GM23338 (cell line): ENCODE results near the gene RIC8A. TPM values are rescaled to one million over a fixed set of nuclear protein-coding genes. Genes with fewer than 3 reads are reported as not detected.

Source experiments
- ATAC-seq: fragments of 200-7000 bp; cut with Tn5 transposase; 3 replicates; pipeline ENCODE4 v1.9.1; 2020
- DNase-seq: peaks from one replicate; pipeline ENCODE4 v3.0.0-alpha.2; 2015; ENCODE audit warnings: low spot score
- H2AFZ ChIP-seq: fragments of 200-600 bp; sonication (generic); 2 replicates; pipeline ENCODE4 v1.8.0; 2016; ENCODE audit warnings: antibody characterized with exemption, mild to moderate bottlenecking, moderate library complexity
- H3F3A ChIP-seq: fragments of 200-600 bp; sonication (generic); replicated peaks from 2 replicates; pipeline ENCODE4 v1.8.0; 2017; ENCODE audit warnings: antibody characterized with exemption, mixed run types, low read depth
- H3K27ac ChIP-seq: fragments of 200-600 bp; sonication (generic); 2 replicates; pipeline ENCODE4 v1.6.1; 2016; ENCODE audit warnings: low read depth
- H3K27me3 ChIP-seq: fragments of 200-600 bp; sonication (generic); 2 replicates; pipeline ENCODE4 v1.8.0; 2016; ENCODE audit warnings: mild to moderate bottlenecking, mixed run types, moderate library complexity; ENCODE audit not compliant: insufficient read depth
- H3K36me3 ChIP-seq: fragments of 200-600 bp; sonication (generic); 2 replicates; pipeline ENCODE4 v1.8.0; 2016; ENCODE audit warnings: mild to moderate bottlenecking; ENCODE audit not compliant: insufficient read depth
- H3K4me1 ChIP-seq: fragments of 200-600 bp; sonication (generic); 2 replicates; pipeline ENCODE4 v1.8.0; 2016; ENCODE audit warnings: mild to moderate bottlenecking, moderate library complexity; ENCODE audit not compliant: insufficient read depth
- H3K4me2 ChIP-seq: fragments of 200-600 bp; sonication (generic); 2 replicates; pipeline ENCODE4 v1.7.1; 2017; ENCODE audit warnings: mixed run types
- H3K4me3 ChIP-seq: fragments of 200-600 bp; sonication (generic); 2 replicates; pipeline ENCODE4 v1.6.1; 2016; ENCODE audit warnings: mixed run types
- H3K79me2 ChIP-seq: fragments of 200-600 bp; sonication (generic); replicated peaks from 2 replicates; pipeline ENCODE4 v1.8.0; 2017; ENCODE audit warnings: mild to moderate bottlenecking; ENCODE audit not compliant: insufficient read depth
- H3K9me2 ChIP-seq: fragments of 200-600 bp; sonication (generic); 2 replicates; pipeline ENCODE4 v1.8.0; 2017; ENCODE audit not compliant: insufficient read depth
- H4K20me1 ChIP-seq: fragments of 200-600 bp; sonication (generic); replicated peaks from 2 replicates; pipeline ENCODE4 v1.8.0; 2017; ENCODE audit warnings: mild to moderate bottlenecking; ENCODE audit not compliant: insufficient read depth
- H3K27ac Mint-ChIP-seq: 2 replicates; pipeline ENCODE4 v1.8.0; 2020; ENCODE audit warnings: inconsistent platforms, mild to moderate bottlenecking, moderate library complexity, mixed read lengths
- H3K27me3 Mint-ChIP-seq: 3 replicates; pipeline ENCODE4 v1.8.0; 2022; ENCODE audit warnings: low read depth, mild to moderate bottlenecking, moderate library complexity, mixed read lengths, inconsistent platforms; ENCODE audit not compliant: insufficient read depth, poor library complexity
- H3K36me3 Mint-ChIP-seq: 3 replicates; pipeline ENCODE4 v1.8.0; 2021; ENCODE audit warnings: low read depth, mild to moderate bottlenecking, inconsistent platforms, moderate library complexity, mixed read lengths
- H3K4me1 Mint-ChIP-seq: 3 replicates; pipeline ENCODE4 v1.8.0; 2020; ENCODE audit warnings: mild to moderate bottlenecking, inconsistent platforms, mixed read lengths
- H3K4me3 Mint-ChIP-seq: 3 replicates; pipeline ENCODE4 v1.8.0; 2021; ENCODE audit warnings: moderate library complexity, mild to moderate bottlenecking, inconsistent platforms, mixed read lengths
- H3K9me3 Mint-ChIP-seq: 3 replicates; pipeline ENCODE4 v1.8.0; 2020; ENCODE audit warnings: moderate library complexity, mild to moderate bottlenecking, inconsistent platforms, mixed read lengths
- CTCF ChIP-seq, 2 experiments: fragments of 200-600 bp in 1 of 2; sonication (generic) in 1 of 2; conservative IDR thresholded peaks; 2 replicates each; pipeline versions ENCODE4 v1.5.1 to v1.6.1; 2016 to 2017; ENCODE audit warnings: antibody characterized with exemption in 2 of 2, low read depth in 2 of 2, mild to moderate bottlenecking in 2 of 2, moderate library complexity in 1 of 2
- EZH2phosphoT487 ChIP-seq: fragments of 200-600 bp; sonication (generic); IDR thresholded peaks from one replicate; pipeline ENCODE4 v1.8.1; 2018; ENCODE audit warnings: antibody characterized with exemption; ENCODE audit not compliant: unreplicated experiment
- JUNB ChIP-seq: IDR thresholded peaks from one replicate; pipeline ENCODE4 v1.6.1; 2016; ENCODE audit warnings: antibody characterized with exemption; ENCODE audit not compliant: unreplicated experiment
- NANOG ChIP-seq: IDR thresholded peaks from 2 replicates; pipeline ENCODE4 v1.6.1; 2016; ENCODE audit warnings: antibody characterized with exemption, borderline replicate concordance
- STAT1 ChIP-seq: IDR thresholded peaks from one replicate; pipeline ENCODE4 v1.6.1; 2016; ENCODE audit warnings: antibody characterized with exemption; ENCODE audit not compliant: unreplicated experiment
- ZNF114 ChIP-seq: fragments of 250-450 bp; sonication (Bioruptor Pico); IDR thresholded peaks from 2 replicates; pipeline ENCODE4 v1.5.0; 2020; ENCODE audit warnings: mild to moderate bottlenecking, moderate library complexity
- ZNF331 ChIP-seq: fragments of 250-450 bp; sonication (Bioruptor Pico); IDR thresholded peaks from 2 replicates; pipeline ENCODE4 v1.5.0; 2020; ENCODE audit warnings: low read depth, mild to moderate bottlenecking, moderate library complexity
- polyA plus RNA-seq: library from polyadenylated mRNA; unstranded; fragments of >200 nt; fragmentation: Nextera tagmentation; extraction: Ambion mirVana; gene quantifications from 2 replicates; pipeline ENCODE4 v1.2.1, GENCODE V29; 2016
- total RNA-seq: library from RNA; depleted of rRNA; stranded (reverse); fragments of >200 nt; shearing (Covaris generic); gene quantifications from 2 replicates; pipeline ENCODE4 v1.2.3, GENCODE V29; 2014
- TF ChIP-seq, protein P1 (sequence below): IDR thresholded peaks from one replicate; pipeline ENCODE4 v1.6.1; 2018; ENCODE audit warnings: antibody characterized with exemption; ENCODE audit not compliant: unreplicated experiment

Gene RIC8A
- total and polyA plus RNA-seq, 2 experiments from 2014 or later = 23.6 to 81.3 TPM

DNA sequence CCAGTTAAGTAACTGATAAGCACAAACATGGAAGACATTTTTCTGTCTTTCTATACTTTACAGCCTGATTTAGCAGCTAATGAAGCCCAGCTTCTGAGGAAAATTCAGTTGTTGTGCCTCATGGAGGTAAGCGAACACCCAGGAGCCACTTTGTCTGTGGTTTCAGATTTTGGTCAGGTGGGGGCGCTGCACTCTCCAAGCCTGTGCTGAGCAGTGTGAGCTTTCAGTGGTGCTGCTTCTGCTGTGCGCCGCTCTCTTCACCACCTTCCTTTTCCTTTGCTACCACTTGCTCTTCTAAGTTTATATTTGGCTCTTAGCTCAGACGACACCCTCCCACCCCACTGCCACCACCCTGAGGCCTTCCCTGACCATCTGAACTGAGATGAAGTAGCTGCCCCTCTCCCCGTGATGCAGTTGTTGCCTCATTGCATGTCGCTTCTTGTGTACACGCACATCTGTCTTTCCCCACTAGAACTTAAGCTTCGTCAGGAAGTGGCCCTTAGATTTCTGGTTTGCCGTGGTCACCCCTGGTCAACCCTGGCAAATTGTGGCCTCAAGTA, 43.3 kb downstream of the RIC8A start:
- DNase-seq (peak; percentile 85), ATAC-seq (peak; percentile 99)
- Histone ChIP-seq H3K27me3 (no peaks in the 10 kb centered on the region), H3K79me2 (no peaks in the 10 kb centered on the region), H3K4me1 (no peaks in the 10 kb centered on the region), H3K27ac (peak overlapping the region; percentile 70), H3K36me3 (peaks cover 36% of the 10 kb centered on the region), H3F3A (peaks cover 16% of the 10 kb centered on the region), H3K4me2 (no peak overlapping the region), H3K9me2 (peaks cover 4% of the 10 kb centered on the region; the same call in 1 of the 2 replicates), H4K20me1 (no peaks in the 10 kb centered on the region), H2AFZ (no peak overlapping the region), H3K4me3 (no peak overlapping the region)
- H3K27ac Mint-ChIP-seq = no peak overlapping the region
- no peak for TF ChIP-seq EZH2phosphoT487
- TF ChIP-seq CTCF (conservative IDR thresholded peaks at IDR 0.05; ENCODE audit: low read depth in 2 of 2) = peak; percentile 89 to 96
- no peaks in the 10 kb centered on the region for H3K9me3 Mint-ChIP-seq
- peaks cover 69% of the 10 kb centered on the region for H3K36me3 Mint-ChIP-seq
- H3K27me3 Mint-ChIP-seq = peaks cover 1% of the 10 kb centered on the region
- H3K4me3 Mint-ChIP-seq = no peak overlapping the region
- no peaks in the 10 kb centered on the region; the same call in none of the 3 replicates for H3K4me1 Mint-ChIP-seq

- no peak for TF ChIP-seq ZNF114
- no peak for TF ChIP-seq ZNF331
- TF ChIP-seq CTCF (conservative IDR thresholded peaks at IDR 0.05; ENCODE audit: low read depth in 2 of 2) = peak in 1 of 2 experiments; percentile 16; a peak in 1 of 4 replicates
- H3K4me1 Mint-ChIP-seq = no peaks in the 10 kb centered on the region; the same call in none of the 3 replicates
- no peak overlapping the region for H3K27ac Mint-ChIP-seq
- Histone ChIP-seq H3K27ac (peak overlapping the region; percentile 66; the same call in 1 of the 2 replicates), H3F3A (peaks cover 16% of the 10 kb centered on the region), H2AFZ (no peak overlapping the region), H4K20me1 (no peaks in the 10 kb centered on the region), H3K27me3 (no peaks in the 10 kb centered on the region), H3K9me2 (peaks cover 4% of the 10 kb centered on the region; the same call in 1 of the 2 replicates), H3K36me3 (peaks cover 28% of the 10 kb centered on the region), H3K4me2 (no peak overlapping the region), H3K79me2 (no peaks in the 10 kb centered on the region), H3K4me3 (no peak overlapping the region), H3K4me1 (no peaks in the 10 kb centered on the region)
- ATAC-seq (peak; percentile 33; the same call in 2 of the 3 replicates), DNase-seq (no peak)
- no peaks in the 10 kb centered on the region for H3K9me3 Mint-ChIP-seq
- peaks cover 1% of the 10 kb centered on the region for H3K27me3 Mint-ChIP-seq
- H3K36me3 Mint-ChIP-seq = peaks cover 62% of the 10 kb centered on the region
- no peak overlapping the region; the same call in 2 of the 3 replicates for H3K4me3 Mint-ChIP-seq
Observed at GRCh38 chr11:251550-251949, 44.0 kb downstream of the RIC8A start.

DNA sequence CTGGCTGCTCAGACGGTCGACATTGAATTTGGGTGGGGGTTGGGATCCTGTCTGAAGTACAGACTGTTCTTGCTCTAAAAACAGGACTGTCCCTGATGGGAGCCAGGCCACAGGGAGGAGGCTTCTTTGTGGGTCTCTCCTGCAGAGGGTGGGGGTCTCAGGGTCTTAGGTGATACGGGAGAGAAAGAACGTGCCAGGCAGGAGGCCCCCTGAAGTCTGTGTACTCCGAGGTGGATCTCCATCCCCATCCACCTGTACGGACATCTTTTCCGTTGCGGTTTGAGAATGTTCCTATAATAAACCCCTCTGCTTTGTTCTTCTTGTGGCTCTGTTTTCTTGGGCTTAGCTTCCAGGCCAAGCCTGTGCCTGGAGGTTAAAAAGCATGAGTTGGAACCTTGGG, 45.2 kb downstream of the RIC8A start:
- Mint-ChIP-seq H3K27me3 (peaks cover 1% of the 10 kb centered on the region), H3K4me1 (no peaks in the 10 kb centered on the region; the same call in none of the 3 replicates), H3K9me3 (no peaks in the 10 kb centered on the region; the same call in 2 of the 3 replicates), H3K27ac (no peak overlapping the region), H3K36me3 (peaks cover 51% of the 10 kb centered on the region), H3K4me3 (no peak overlapping the region)
- Histone ChIP-seq H3K27ac (no peak overlapping the region), H4K20me1 (no peaks in the 10 kb centered on the region), H3K4me1 (no peaks in the 10 kb centered on the region), H3F3A (peaks cover 16% of the 10 kb centered on the region), H3K4me2 (no peak overlapping the region), H3K27me3 (no peaks in the 10 kb centered on the region), H3K4me3 (no peak overlapping the region), H3K79me2 (no peaks in the 10 kb centered on the region), H3K9me2 (peaks cover 4% of the 10 kb centered on the region; the same call in 1 of the 2 replicates), H2AFZ (no peak overlapping the region), H3K36me3 (peaks cover 17% of the 10 kb centered on the region)
- DNase-seq (no peak), ATAC-seq (no peak)
- TF ChIP-seq, protein P1, sequence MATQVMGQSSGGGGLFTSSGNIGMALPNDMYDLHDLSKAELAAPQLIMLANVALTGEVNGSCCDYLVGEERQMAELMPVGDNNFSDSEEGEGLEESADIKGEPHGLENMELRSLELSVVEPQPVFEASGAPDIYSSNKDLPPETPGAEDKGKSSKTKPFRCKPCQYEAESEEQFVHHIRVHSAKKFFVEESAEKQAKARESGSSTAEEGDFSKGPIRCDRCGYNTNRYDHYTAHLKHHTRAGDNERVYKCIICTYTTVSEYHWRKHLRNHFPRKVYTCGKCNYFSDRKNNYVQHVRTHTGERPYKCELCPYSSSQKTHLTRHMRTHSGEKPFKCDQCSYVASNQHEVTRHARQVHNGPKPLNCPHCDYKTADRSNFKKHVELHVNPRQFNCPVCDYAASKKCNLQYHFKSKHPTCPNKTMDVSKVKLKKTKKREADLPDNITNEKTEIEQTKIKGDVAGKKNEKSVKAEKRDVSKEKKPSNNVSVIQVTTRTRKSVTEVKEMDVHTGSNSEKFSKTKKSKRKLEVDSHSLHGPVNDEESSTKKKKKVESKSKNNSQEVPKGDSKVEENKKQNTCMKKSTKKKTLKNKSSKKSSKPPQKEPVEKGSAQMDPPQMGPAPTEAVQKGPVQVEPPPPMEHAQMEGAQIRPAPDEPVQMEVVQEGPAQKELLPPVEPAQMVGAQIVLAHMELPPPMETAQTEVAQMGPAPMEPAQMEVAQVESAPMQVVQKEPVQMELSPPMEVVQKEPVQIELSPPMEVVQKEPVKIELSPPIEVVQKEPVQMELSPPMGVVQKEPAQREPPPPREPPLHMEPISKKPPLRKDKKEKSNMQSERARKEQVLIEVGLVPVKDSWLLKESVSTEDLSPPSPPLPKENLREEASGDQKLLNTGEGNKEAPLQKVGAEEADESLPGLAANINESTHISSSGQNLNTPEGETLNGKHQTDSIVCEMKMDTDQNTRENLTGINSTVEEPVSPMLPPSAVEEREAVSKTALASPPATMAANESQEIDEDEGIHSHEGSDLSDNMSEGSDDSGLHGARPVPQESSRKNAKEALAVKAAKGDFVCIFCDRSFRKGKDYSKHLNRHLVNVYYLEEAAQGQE = no peak
- no peak for TF ChIP-seq EZH2phosphoT487
- no peak for TF ChIP-seq JUNB
- no peak for TF ChIP-seq ZNF114
- no peak for TF ChIP-seq STAT1
- TF ChIP-seq NANOG = no peak
